Measurements from ENCODE around the gene GNGT2.

The GNGT2 gene

DNA sequence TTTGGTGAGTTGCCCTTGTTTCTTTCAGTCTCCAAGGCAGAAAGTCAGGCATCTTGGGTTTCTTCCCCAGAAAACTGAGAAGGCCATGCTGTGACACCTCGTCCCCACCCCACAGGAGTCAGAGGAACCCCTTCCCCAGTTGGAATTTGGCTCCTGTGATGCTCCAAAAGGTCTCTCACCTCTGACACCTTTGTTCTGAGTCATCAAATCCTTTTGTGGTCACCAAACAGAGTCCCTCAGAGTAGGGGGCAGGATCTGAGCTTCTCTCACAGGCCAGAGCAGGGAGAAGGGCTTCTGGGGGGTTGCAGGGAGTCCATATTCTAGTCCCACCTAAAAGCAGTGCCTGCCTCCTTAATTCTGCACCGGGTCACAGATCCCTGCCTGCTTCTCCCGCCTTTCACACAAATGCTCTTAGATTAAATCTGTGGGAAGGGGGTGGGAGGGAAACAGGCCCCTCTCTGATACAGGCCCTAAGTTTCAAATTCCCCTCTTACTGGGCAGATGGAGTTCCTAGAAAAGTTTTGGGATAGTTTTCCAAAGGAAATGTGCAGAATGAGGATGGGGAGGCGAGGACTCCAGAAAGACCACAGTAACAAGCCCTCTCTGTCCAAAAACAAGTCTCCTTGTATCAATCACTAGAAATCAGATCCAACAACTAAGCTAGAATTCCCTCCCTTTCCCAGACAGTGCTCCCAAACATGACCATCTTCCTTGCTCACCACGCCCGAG lies 18.9 kb upstream of the GNGT2 start:
- DNase-seq, result no peak

DNA sequence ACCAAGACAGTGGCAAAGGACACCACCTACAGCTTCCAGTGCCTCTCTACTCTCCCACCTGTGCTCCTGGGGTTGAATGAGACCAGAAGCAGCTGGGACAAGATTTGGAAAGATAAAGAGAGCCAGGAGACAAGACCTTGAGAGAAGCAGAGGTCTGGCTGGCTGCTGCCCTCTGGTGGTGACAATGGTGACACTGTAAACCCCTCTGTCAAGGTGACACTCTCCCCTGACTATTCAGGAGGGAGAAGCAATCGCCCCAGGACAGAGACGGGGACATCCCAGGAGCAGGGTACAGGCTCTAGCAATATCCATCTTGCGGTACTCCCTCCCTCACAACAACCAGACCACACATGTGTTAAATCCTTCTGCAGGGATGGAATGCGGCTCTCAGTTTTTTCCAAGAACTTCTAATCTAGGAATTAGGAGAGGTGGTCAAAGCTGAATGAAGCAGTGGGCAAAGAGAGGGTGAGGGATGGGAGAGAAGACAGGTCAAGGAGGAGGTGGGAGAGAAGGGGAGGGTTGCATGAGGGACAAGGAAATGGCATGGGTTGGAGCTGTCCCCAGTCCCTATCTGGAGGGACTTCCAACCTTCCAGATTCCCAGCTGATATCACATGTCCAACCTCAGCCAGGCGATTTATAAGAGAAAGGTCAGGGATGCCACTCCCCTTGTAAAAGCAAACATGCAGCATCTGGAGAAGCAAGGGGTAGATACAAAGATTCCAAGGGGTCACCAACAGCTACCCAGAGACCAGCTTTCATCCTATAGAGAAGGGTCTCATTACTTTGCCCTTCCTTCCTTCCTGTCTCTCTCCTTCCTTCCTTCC lies 17.3 kb upstream of the GNGT2 start:
- DNase-seq, result peak; percentile 77

DNA sequence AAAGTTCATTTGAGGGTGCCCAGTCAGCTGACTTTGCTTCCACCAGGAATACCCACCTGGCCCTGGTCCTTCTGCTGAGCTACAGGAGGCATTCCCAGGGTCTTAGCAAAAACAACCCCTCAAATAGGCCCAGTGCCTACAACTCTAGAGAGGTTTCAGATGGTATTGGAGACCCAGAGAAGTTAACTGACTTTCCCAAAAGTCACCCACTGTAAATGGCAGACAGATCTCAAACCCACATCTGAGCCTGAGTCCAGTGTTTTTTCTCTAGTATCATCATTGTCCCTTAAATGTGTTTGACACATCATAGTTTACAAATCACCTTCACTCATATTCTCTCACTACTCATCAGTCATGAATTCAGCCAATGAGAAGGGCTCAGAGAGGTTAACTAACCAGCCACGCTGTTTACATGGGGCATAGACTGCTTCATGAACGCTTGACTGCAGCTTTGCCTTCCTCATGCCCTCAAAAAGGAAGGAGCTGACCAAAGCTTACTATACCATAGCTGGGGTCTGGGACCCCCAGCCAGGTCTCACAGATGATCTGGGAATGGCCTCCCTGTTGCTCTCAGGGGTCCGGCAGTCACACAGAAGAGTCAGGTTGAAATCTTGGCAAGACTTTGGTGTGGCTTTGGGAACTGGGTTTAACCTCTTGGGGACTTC lies 16.5 kb upstream of the GNGT2 start:
- DNase-seq, result no peak

DNA sequence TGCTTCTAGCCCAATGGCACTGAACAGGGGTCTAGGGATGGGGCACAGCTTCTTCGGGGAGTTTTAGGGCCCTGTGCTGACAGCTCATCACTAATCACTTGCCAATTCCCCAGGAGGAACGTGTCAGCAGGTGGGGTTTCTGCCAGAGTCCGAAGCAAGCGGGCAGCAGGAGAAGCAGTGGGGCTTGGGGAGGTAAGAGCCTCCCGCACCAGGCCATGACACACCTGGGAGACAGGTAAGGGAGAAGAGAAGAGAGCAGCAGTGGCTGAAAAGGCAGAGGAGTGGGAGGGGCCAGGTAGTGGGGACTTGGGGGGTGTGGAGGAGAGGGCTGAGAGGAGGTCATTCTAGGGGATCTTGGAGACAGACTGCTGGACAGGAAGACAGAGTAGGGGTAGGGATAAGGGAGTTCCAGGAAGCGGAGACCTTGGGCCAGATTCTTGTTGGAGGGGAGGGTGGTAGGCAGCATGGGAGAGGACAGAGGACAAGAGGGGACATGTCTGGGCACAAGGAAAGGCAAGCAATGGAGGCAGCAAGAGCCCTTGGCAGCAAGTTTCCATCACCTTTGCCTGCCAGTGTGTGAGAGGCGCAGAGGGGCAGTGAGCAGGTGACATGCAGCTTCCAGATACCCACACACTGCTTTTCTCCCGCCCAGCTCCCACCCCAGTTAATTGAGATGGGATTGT lies 15.3 kb upstream of the GNGT2 start:
- DNase-seq, result no peak

DNA sequence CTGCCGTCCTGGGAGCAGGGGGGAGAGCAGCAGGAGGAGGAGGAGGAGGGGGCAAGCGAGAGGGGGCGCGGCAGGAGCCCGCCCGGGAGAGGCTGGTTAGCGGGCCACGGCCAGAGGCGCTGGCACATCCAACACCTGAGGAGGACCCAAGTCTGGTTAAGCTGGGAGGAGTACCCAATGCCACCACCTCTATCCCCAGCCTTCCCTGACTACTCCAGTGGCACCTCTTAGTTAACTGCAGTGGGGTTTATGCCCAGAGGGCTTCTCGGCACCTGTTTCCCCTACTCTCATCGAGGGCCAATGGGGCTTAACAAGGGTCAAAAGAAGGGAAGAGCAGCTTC lies 14.6 kb upstream of the GNGT2 start:
- no peak for DNase-seq

DNA sequence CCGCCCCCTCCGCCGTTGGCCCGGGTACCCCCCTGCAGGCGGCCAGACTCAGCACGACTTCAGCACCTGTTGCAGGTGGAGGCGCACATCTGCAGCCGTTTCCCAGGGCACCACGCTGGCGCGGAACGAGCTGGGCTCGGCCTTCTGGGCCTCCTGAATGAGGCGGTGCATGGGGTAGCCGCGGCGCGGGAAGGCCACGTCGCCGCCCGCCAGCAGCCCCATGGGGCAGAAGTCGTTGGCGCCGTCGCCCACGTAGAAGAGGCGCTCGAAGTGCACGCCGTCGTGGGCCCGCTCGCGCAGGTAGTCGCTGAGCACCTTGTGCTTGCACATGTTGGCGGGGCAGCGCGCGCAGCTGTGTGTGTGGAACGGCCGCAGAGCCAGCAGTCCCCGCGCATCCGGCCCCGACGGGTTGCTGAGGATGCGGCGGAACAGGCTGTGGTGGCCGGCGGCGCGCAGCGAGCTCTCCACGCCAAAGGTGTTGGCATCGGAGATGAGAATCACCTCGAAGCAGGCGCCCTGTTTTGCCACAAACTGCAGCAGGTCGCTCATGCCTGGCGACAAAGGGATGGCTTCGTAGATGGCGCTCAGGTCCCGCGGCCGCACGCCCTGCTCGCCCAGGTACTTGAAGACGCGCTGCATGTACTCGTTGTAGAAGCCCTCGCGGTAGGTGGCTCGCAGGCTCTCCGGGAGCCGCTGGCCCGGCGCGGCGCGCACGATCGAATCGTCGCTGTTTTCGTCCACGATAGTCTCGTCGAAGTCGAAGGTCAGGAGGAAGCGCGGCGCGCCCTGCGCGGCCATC lies 14.0 kb upstream of the GNGT2 start:
- peak; percentile 37 for DNase-seq

DNA sequence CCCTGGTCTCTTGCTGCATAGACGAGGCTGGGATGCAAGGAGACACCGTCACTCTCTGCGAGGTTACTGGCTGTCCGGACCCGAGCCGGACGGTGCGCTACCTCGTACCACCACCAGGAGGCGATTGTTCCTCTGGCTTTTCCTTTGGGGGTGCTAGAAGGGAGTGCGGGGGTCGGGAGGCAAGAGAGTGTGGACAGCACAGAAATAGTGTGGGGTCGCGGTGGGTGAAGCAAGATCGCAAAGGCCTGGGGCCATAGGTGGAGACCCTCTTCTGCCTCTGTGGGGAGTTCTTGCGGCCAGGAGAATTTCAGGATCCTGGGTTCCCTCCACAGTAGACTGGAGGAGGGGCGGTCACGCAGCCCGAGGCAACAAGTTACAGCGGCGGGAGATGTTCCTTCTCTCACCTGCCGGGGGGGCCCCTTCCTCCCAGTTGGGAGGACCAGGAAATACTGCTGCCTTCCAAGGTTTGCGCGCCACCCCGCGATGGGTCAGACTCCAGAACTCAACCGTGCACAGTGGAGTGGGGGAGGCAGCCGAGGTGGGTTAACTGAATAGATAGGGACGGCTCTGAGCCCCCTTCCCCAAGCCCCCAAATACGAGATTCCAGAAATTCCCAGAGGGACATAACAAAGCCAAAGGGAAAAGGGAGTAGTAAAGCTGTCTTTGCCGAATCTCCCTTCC lies 13.3 kb upstream of the GNGT2 start:
- peak; percentile 74 for DNase-seq

DNA sequence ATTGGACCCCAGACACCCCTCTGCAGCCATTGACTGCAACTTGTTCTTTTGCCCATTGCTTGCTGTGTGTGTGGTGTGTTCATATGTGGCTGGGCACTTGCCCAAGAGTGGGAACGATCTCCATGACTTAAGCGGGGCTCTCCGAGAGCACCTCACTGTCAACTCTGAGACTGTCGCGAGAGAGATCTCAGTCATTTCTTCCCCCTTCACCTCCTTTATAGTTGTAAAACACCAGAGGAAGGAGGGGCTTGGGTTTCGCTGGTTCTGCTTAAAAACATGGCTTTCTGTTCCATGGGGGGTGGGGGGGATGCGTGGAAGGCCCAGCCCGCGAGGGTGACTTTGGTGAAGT lies 12.8 kb upstream of the GNGT2 start:
- DNase-seq, result no peak

DNA sequence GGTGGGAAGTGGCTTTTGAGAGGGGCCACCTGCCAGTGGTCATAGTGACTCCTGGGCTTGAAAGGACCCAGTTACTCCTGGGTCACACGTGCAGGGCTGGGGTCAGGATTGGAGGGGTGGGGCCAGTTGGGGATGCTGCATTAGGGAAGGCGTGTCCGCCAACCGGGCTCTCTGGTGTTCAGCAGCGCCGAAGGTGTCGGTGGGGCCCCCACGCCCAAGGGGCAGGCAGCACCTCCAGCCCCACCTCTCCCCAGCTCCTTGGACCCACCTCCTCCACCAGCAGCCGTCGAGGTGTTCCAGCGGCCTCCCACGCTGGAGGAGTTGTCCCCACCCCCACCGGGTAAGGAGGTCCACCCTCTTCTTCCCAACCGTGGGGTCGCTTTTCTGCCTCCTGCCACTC lies 9.6 kb upstream of the GNGT2 start:
- no peak for DNase-seq

DNA sequence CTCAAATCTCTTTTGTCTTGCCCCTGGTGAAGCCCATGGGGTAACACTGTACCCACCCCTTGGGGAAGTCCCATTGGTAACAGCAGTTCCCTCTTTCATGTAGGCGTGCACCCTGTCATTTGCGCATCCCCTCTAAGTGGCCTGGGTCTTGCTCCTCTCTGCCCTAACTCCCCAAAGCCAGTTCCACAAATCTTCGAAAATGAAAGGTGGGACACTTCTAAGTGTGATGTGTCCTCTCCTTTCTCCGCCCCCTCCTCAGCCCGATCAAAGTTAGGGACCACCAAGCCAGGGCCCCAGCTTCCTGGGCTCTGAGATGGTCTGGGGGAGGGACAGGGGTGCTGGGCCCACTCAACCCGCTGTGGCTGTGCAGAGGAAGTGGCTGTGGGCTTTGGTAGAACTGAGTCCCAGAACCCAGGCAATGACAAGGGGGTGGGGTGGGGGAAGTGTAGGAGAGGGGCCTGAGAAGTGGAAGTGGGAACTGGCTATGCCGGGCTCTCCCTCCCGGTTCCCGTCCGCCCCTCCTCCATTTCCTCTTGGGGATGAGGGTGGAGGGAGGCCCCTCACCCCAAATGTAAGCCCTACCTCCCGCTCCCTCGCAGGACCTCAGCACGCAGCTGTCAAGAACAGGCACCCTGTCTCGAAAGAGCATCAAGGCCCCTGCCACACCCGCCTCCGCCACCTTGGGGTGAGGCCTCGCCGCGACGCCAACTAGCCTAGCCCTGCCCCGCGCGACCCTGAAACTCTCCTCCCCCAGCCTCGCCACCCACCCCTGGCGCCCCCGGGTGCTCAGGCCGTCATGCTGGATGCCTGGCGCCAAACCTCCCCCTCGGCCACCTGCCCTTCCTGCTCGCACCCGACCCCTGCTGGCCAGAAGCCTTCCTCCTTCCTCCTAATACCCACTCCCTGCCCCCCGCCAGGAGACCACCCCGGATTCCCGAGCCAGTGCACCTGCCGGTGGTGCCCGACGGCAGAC lies 8.9 kb upstream of the GNGT2 start:
- DNase-seq, result no peak

DNA sequence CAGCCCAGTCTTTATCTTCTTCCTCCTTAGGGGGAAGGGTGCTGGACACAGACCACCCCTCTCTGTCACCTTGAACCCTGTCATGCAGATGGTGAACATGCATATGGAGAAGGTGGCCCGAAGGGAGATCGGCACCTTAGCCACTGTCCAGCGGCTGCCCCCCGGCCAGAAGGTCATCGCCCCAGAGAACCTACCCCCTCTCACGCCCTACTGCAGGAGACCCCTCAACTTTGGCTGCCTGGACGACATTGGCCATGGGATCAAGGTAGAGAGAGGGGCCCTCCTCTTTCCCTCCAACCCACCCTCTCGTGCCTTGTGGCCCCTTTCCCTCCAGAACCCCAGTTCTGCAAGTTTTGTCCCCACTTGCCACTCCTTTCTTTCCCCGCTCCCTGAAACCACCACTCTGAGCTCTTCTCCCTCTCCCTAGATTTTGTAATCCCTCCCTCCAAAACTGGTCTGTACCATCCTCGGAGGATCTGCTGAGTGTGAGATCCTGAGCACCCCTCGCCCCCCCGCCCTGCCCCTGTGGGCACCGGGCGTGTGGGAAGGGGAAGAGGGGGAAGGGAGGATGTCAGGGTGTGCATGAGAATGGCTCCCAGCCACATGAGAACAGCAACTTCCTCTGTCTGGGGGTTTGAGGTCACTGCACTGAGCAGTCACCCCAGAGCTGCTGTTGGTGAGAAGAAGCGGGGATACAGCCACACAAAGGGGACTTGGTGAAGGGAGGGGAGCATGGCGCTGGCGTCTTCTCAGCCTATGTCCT lies 7.5 kb upstream of the GNGT2 start:
- DNase-seq, result no peak

DNA sequence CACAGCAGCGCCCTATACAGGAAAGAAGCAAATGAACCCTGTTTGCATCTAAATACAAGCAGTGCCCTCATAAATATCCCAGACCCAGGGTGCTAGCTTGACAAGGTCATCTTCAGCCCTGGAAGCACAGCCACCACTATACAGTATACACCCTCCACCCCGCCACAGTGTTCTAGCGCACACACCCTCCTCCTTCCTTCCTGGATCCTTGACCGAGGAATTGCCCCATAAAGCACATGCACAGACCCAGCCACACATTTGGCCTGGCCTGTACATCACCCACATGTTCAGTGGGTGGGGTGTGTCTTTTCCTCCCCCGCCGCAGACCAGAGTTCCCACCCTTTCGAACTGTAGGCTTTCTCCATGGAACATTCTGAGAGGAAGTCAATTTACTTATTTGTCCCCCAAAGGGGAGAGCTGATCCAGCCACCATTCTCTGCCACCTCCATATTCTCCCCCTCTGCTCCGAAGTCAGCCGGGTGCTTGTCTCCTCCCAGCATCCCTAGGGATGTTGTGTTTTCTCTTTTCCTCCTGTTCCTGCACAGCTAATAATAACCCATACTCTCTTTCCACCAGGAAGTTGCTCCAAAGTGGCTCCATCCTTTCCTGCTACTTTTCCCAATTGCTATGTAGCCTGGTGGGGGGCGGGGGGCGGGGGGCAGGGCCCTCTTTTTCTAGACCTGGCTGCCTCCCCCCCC lies 6.7 kb upstream of the GNGT2 start:
- DNase-seq, result no peak

DNA sequence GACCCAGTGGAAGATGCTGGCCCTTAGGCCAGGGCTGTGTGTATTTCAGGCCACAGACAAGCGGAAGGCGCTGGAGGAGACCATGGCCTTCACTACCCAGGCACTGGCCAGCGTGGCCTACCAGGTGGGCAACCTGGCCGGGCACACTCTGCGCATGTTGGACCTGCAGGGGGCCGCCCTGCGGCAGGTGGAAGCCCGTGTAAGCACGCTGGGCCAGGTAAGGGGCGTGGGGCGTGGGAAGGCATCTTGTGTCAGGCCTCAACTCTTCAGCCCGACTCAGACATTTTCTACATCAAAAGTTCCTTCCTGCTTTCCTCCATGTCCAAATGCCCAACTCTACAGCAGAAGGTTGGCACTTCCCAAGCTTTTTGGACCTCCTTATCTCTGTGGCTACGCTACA lies 6.1 kb upstream of the GNGT2 start:
- DNase-seq, result no peak

DNA sequence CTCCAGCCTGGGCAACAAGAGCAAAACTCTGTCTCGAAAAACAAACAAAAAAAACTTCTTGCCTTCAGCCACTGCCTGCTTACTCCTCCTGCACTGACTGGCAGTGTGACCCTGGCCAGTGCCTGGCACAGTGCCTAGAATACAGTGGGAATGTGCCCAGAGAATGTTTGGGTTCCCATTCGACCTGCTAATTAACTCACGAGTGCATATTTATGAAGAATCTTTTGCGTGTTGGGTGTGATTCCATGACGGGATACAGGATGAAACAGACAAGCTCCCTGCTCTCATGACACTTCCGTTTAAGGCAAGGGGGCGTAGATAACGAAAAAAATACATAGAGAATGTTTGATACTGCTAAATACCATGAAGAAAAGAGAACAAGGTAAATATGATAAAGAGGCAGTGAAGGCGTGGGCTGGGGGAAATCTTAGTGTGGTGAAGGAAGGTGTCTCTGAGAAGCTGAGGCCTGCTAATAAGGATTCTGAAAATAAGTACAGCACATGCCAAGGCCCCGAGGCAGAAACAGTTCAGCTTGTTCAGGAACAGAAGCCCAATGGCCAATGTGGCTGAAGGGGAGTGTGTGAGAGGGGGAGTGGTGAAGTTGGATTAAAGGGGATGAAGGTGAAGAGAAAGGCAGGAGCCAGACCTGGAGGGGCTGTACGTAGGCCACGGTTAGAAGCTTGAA lies 4.4 kb upstream of the GNGT2 start:
- DNase-seq, result no peak

DNA sequence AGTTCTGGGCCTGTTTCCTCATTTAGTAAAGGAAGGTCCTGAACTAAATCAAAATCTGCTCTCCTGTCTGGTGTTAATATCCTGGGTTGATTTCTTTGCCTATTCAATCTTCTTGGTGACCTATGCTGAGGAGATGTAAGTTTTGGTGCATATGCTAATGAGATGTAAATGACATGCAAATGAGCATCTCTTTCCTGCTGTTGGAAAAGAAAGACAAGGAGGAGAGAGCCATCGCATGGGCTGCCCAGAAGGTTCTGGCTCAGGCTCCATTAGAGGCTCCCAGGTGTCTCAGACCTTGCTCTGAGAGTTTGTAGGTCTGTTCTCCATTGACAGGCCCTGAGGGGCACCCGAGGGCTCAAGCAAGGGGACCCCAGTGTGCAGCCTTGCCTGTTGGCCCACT lies 3.5 kb upstream of the GNGT2 start:
- no peak for DNase-seq

DNA sequence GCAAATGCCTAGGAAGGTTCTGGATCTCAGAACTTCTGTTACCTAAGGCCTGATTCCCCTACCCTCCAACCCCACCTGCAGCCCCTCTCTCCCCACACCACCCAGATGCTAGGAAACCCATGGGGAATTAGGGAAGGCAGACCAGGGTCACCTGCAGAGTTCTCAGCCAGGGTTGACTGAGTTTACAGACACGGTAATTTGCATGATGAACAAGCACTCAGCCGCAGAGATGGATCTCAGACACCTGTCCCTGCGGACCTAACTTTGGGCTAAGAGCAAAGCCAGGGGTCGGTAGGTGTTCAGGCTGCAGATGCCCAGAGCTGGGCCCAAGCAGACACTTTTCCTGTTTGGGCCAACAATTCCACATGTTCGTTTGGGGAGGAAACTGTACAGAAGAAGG lies 3.0 kb upstream of the GNGT2 start:
- DNase-seq, result no peak

DNA sequence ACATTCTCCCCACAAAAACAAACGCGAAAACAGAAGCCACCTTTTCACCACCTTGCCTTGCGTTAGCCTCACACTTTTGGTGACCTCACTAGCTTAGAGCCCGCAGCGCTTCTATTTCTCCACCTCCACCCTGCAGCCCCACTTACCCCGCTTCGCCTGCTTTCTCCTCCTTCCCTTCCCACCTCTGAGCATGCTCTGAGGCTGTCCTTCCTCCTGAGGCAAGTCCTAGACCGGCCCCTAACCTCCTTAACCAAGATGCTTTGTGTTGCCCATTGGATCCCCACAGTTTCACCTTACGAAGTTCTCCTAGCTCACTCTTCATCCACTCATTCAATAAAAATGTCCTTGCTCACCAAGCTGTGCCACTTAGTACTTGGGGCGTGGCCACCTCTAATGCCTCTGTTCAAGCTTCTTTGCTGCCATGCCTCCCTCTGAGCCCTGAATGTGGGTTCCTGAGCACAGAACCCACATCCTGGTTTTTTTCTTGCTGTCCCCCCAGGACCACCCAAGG lies 1.3 kb downstream of the GNGT2 start:
- DNase-seq, result no peak

DNA sequence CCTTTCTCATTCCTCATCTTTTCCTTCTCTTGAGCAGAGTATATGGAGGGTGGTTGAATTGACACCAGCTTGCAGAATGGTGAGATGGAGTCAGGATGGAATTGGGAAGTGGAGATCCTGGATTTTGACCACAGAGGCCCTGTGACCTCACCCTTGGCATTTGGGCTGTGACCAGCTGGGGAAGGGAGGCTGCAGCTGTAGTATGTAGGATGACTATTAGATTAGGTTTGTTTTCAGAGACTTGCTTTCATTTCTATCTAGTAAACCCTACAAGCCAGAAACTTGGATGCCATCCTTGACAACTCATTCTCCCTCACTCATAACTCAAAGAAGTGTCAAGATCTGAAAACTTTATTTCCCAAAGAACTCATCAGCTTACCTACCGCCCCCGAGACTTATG lies 5.9 kb downstream of the GNGT2 start:
- DNase-seq, result no peak

DNA sequence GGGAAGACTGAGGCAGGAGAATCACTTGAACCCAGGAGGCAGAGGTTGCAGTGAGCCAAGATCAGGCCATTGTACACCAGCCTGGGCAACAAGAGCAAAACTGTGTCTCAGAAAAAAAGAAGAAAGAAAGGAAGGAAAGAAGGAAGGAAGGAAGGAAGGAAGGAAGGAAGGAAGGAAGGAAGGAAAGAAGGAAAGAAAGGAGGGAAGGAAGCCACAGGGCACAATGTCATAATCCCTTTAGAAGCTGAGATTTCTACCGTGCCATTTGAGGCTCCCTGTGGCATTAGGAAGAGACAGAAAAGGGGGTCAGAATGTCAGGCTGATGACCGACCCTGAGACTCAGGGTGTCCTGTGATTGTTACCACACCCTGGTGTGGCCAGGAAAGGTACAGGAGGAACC lies 6.6 kb downstream of the GNGT2 start:
- DNase-seq, result no peak

Data from stimulated activated CD4-positive, alpha-beta T cell treated with anti-CD3 and anti-CD28 coated beads, Interleukin-12 subunit alpha, Interleukin-12 subunit beta, amount 100 ng/mL, for 4 hours (primary cell).